GM12892 (cell line): ENCODE measurements around the gene PRSS53.
A peak's percentile ranks its signal among the peaks of the same experiment; 100 is the strongest.

Experiments used
- DNase-seq: peaks from one replicate; pipeline ENCODE4 v3.0.0; 2011; ENCODE audit not compliant: insufficient read length
- FAIRE-seq: peaks from 2 replicates; lab custom pipeline; 2011; peaks lifted over from hg19 to GRCh38; lab: Jason Lieb, UNC
- POLR2A ChIP-seq: IDR thresholded peaks from 2 replicates; pipeline ENCODE4 v1.6.1; 2011; ENCODE audit warnings: low read depth, low read length, control low read depth
- POLR2AphosphoS5 ChIP-seq: IDR thresholded peaks from 2 replicates; pipeline ENCODE4 v1.6.1; 2011; ENCODE audit warnings: low read depth, low read length, control low read depth
- TAF1 ChIP-seq: IDR thresholded peaks from 2 replicates; pipeline ENCODE4 v1.6.1; 2011; ENCODE audit warnings: low read depth, mild to moderate bottlenecking, control low read depth, low read length, borderline replicate concordance

The PRSS53 gene

GRCh38 chr16:31080035-31080629 is 8.6 kb downstream of the PRSS53 start:
- FAIRE-seq (no peak), DNase-seq (peak; percentile 18)
- TF ChIP-seq POLR2AphosphoS5 (no peak), TAF1 (no peak), POLR2A (no peak)

DNA sequence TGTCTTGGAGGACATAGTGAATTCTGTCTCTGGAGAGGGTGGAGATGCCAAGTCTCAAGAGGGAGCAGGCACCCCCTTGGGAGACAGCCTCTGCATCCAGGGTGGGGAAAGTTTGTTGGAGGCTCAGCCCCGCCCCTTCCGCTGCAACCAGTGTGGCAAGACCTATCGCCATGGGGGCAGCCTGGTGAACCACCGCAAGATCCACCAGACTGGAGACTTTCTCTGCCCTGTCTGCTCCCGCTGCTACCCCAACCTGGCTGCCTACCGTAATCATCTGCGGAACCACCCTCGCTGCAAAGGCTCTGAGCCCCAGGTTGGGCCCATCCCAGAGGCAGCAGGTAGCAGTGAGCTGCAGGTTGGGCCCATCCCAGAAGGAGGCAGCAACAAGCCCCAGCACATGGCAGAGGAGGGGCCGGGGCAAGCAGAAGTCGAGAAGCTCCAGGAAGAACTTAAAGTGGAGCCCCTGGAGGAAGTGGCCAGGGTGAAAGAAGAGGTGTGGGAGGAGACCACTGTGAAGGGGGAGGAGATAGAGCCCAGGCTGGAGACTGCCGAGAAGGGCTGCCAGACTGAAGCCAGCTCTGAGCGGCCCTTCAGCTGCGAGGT is 9.3 kb downstream of the PRSS53 start:
- no peak for FAIRE-seq
- DNase-seq: peak; percentile 9
- TF ChIP-seq TAF1: no peak
- no peak for TF ChIP-seq POLR2AphosphoS5
- no peak for TF ChIP-seq POLR2A

GRCh38 chr16:31078597-31079341 is 10.0 kb downstream of the PRSS53 start:
- TF ChIP-seq POLR2AphosphoS5: no peak
- no peak for TF ChIP-seq TAF1
- no peak for TF ChIP-seq POLR2A
- FAIRE-seq: no peak

GRCh38 chr16:31077592-31078396 is 10.9 kb downstream of the PRSS53 start:
- no peak for FAIRE-seq
- no peak for DNase-seq
- TF ChIP-seq POLR2AphosphoS5: no peak
- TF ChIP-seq POLR2A: no peak
- no peak for TF ChIP-seq TAF1

More at GRCh38 chr16:31078597-31079341, 10.0 kb downstream of the PRSS53 start:
- DNase-seq: peak; percentile 16

- DNase-seq (no peak), FAIRE-seq (no peak)
- TF ChIP-seq TAF1: no peak
- TF ChIP-seq POLR2A: no peak
- no peak for TF ChIP-seq POLR2AphosphoS5
Measured at GRCh38 chr16:31077024-31077423, 11.7 kb downstream of the PRSS53 start.

DNA sequence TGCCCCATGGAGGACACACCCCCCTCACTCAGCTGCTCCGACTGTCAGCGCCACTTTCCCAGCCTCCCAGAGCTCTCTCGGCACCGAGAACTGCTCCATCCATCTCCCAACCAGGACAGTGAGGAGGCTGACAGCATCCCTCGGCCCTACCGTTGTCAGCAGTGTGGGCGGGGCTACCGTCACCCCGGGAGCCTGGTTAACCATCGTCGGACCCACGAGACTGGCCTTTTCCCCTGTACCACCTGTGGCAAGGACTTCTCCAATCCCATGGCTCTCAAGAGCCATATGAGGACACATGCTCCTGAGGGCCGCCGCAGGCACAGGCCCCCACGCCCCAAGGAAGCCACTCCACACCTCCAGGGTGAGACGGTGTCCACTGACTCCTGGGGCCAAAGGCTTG is 12.4 kb downstream of the PRSS53 start:
- DNase-seq (no peak), FAIRE-seq (no peak)
- no peak for TF ChIP-seq TAF1
- TF ChIP-seq POLR2AphosphoS5: no peak
- TF ChIP-seq POLR2A: no peak; the same call in 1 of the 2 replicates

DNA sequence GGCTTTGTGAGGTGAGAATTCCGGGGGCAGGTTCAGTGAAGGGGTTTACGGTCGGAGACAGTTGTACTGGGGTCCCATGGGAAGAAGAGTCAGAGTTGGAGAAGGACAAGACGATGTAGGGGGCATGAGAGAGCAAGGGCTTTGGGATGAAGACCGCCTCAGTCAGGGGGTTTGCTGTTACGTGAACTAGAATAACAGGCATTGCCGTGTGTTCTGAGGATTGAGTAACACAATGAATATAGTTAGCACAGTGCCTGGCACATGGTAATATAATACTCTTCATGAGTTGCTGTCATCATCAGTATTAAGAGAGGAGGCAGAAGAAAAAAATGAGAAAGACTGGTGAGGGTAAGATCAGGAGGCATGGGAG is 13.9 kb downstream of the PRSS53 start:
- FAIRE-seq: no peak
- no peak for TF ChIP-seq POLR2A
- no peak for TF ChIP-seq TAF1
- TF ChIP-seq POLR2AphosphoS5: no peak
- DNase-seq: no peak

- peak; percentile 95 for FAIRE-seq
- TF ChIP-seq POLR2A (peak; percentile 91), POLR2AphosphoS5 (peak; percentile 92), TAF1 (peak; percentile 67; the same call in 1 of the 2 replicates)
Measured at GRCh38 chr16:31073970-31074813, 14.6 kb downstream of the PRSS53 start, which contains the start of the genes ZNF646 and ZNF668. Gene ZNF646 (plus strand): TSS chr16:31074422. CDS start chr16:31076325, 1,903 bp downstream. Gene ZNF668 (minus strand): TSS chr16:31074240. CDS start chr16:31064459, 9,781 bp downstream.

GRCh38 chr16:31073142-31073969 is 15.4 kb downstream of the PRSS53 start:
- peak; percentile 80 for DNase-seq
- TF ChIP-seq TAF1 (peak; percentile 91; the same call in 1 of the 2 replicates), POLR2A (peak; percentile 50), POLR2AphosphoS5 (0 out of 2 replicates have a peak, but pooled peaks have one; percentile 6)
- peak; percentile 79 for FAIRE-seq

More at GRCh38 chr16:31073970-31074813, 14.6 kb downstream of the PRSS53 start, which contains the start of the genes ZNF646 and ZNF668:
- DNase-seq: peak; percentile 92
